NCI-H1092 (cell line): ENCODE measurements around the gene DPH1.

Experiments used
- DNase-seq: peaks from one replicate; lab custom pipeline; 2025; lab: John Stamatoyannopoulos, UW

The DPH1 gene

DNA sequence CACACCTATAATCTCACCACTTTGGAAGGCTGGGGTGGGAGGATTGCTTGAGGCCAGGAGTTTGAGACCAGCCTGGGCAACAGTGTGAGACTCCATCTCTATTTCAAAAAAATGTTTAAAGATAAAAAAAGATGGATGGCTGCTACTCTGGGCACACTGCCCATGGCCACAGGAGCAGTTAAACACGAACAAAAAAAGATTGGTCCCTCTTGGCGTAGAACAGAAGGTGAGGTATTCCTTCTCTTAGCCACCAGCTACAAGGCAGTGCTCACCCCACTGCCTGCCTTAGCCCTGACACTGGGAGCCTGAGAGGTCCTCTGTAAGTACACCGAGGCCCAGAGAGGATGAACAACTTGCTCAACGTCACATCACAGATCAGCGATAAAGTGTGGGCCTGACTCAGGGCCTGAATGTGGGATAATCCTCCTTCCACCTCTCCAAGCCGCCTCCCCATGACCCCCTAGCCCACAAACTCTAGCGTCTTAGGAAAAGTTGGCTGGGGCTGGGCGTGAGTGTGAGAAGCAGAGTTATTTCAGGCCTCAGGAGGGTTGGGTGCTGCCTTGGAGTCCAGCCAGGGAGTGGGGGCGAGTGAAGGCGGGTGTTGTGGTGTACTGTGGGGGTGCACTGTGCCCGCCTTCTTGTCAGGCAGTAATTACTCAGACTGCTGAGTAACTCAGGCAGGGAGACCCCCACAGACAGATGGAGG, 2.3 kb upstream of the DPH1 start:
- no peak for DNase-seq

DNA sequence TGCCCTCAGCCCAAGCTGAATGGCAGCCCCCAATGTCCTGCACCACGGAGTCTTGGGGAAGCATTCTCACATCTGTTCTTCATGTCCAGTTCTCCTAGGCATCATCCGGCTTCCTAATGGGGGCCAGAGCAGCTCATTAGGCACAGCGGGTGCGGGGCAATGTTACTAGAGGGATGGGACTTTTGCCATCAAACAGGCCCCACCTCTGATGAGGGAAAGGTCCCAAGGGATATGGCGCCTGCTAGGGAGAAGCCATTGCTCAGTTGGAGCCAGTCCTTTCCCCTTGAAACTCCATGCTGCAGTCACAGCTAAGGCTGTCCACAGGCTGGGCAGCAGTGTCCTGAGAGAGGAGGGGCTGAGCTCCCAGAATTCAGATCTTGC, 1.7 kb upstream of the DPH1 start:
- no peak for DNase-seq

- DNase-seq, result no peak
These were observed 1.2 kb upstream of the DPH1 start for GRCh38 chr17:2028737-2029136.

DNA sequence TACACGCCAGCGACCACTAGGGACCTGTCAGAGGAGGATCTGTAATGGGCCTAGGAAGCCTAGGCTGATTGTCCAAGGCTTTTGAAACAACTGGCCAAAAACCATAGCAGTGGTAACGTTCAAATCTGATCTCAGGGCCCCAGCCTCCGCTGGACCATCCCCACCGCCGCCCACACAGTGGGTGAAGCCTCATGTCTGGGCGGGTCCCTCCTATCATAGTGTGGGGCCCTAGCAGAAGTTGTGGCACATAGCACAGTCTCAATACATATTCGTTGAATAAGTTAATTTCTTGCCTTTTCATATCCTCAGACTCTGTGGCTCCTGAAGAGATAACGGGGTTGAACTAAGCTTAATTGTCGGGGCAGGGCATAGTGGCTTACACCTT, 818 bp downstream of the DPH1 start:
- no peak for DNase-seq

DNA sequence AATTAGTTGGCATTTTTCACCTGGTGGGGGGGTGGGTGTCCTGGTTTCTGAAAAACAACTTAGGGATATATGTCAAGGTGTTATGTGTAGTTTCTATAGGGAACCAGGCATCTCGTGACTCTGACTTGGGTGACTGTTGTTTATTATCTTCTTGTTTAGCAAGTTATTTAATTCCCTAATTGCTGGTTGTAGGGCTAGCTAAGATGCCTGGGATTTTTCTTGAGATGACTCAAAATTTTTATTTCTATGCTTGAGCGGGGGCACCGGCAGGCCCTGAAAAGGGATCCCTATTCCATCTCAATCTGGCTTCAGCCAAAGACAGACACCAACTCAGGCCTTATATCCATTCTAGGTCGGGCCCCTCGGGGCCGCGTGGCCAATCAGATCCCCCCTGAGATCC, 3.2 kb downstream of the DPH1 start:
- no peak for DNase-seq

- DNase-seq, result no peak
These were observed 4.2 kb downstream of the DPH1 start for GRCh38 chr17:2034157-2034556.

DNA sequence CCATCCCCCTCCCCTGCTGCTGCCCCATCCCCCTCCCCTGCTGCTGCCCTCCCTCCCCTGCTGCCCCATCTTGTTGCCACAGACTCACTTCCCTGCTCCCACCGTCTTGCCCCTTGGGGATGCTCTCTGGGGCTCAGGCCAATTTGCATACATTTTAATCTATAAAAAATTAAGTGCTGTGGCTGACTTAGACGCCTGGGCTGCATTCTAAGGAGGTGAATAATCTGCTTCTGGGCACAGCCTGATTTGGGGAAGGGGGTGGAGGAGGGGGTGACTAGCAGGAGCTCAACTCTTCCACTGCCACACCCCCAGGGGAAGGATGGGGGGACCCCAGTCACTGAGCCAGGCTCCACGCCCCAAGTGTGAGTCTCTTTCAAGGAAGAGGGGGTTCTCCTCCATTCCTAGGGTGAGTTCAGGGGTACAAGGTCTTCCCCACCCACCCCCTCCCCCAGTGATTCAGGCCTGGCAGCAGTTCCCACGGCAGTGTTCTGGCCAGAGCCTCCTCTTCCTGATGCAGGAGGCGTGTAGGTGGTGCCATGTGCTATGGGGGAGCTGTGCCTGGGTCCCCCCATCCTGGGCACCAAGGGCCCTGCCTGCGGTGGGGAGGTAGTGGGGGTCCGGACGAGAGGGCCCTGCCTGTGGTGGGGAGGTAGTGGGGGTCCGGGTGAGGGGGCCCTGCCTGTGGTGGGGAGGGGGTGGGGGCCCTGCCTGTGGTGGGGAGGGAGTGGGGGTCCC, 5.0 kb downstream of the DPH1 start:
- DNase-seq, result no peak

DNA sequence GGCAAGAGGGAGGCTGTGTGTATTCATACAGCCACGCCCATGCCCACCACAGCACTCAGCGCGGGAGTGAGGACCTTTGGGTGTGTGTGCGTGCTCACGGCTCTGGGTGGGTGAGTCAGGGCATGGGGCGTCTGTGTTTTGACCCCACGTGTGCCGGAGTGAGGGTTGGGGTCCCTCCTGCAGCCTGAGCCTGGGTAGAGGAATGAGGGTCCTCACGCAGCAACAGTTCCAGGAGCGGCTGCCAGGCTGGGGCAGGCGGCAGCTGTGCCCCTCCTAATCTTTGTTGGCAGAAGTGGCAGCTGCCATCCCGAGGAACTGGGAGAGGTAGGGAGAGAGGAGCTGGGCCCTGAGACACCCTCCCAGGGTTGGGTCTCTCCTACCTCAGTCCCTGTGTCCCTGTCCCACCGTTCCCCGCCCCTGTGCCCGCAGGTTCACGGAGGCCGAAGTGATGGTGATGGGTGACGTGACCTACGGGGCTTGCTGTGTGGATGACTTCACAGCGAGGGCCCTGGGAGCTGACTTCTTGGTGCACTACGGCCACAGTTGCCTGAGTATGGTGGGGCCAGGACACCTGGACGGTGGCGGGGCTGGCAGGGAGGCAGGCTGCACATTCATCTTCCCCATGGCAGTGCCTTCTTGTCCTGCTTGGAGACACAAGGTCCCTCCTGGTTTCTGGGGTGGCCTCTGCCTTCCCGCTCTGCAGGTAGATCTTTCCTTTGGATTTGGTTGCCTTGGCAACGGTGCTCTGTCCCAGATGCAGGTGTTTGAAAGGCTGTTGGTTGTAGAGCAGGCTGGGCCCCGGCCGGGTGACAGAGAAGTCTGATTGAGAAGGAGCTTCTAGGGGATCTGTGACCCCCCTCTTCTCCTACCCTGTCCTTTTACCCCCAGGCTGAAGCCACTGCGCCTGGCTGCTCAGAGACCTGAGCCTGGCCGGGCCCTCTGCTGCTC, 5.9 kb downstream of the DPH1 start:
- no peak for DNase-seq

GRCh38 chr17:2037155-2037554, 7.2 kb downstream of the DPH1 start:
- no peak for DNase-seq

GRCh38 chr17:2040219-2040827, 10.4 kb downstream of the DPH1 start:
- DNase-seq, result no peak

DNA sequence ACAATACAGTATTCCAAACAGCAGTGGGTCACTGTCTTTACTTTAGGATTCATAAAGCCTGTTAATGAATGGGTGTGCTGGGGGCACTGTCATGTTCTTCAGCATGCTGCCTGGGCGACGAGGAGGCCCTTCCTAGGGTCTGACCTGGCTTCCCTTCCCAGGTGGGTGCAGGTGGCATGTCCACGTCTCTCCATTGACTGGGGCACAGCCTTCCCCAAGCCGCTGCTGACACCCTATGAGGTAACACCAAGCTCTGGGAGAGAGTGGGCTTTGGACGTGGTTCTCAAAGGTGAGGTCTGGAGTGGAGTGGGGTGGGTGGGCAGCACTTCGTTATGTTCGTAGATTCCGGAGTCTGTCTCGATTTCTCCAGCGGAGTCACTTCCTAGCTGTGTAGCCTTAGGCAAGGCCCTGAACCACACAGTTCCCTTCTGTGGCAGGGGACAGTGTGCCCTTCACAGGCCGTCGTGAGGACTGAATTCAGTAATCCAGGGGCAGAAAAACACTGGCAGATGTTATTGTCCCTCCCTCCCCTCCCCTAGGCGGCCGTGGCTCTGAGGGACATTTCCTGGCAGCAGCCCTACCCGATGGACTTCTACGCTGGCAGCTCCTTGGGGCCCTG, 11.1 kb downstream of the DPH1 start:
- DNase-seq, result no peak

DNA sequence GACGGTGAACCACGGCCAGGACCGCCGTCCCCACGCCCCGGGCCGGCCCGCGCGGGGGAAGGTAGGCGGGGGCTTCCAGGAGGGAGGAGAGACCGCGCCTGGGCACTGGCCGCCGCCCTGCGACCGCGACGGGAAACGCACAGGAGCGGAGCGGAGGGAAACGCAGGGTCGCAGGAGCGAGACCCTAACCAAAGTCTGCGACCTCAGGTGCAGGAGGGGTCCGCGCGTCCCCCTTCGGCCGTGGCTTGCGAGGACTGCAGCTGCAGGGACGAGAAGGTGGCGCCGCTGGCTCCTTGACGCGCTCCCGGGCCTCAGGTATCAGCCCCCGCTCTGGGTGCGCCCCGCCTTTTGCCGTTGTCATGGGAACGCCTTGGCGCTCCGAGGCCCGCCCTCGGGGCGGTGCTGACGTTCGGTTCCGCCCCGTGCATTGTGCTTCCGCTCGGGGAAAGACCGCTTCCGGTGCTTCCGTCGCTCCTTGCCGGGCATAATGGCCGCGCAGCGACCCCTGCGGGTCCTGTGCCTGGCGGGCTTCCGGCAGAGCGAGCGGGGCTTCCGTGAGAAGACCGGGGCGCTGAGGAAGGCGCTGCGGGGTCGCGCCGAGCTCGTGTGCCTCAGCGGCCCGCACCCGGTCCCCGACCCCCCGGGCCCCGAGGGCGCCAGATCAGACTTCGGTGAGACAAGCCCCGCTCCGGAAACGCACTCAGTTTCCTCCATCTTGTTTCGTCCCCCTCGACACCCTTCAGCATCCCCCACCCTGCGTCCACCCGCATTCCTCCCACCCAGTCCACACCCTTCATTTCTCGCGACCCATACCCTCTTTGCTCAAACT, 11.8 kb downstream of the DPH1 start, which contains the start of gene OVCA2:
Gene OVCA2, plus strand, starts transcription at position 462 of the 829 bp plus-strand sequence. Its CDS starts 26 bp downstream, at position 488.
- DNase-seq, result peak; percentile 90

- no peak for DNase-seq
These were observed 12.5 kb downstream of the DPH1 start for GRCh38 chr17:2042390-2042847.

GRCh38 chr17:2042933-2043332, 13.0 kb downstream of the DPH1 start:
- no peak for DNase-seq

DNA sequence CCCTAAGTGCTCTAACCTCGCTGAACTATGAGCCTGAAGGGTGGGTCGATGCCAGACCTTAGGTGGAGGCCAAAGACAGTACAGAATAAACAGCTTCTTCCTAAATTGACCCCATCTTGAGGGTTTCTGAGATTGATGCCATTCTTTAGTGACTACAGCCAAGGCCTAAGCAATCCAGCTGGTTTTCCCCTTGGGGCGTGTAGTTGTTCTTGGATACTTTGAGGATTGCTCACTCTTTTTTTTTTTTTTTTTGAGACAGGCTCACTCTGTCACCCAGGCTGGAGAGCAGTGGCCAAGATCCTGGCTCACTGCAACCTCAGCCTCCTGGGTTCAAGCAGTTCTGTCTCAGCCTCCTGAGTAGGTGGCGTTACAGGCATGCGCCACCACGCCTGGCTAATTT, 13.8 kb downstream of the DPH1 start:
- no peak for DNase-seq

DNA sequence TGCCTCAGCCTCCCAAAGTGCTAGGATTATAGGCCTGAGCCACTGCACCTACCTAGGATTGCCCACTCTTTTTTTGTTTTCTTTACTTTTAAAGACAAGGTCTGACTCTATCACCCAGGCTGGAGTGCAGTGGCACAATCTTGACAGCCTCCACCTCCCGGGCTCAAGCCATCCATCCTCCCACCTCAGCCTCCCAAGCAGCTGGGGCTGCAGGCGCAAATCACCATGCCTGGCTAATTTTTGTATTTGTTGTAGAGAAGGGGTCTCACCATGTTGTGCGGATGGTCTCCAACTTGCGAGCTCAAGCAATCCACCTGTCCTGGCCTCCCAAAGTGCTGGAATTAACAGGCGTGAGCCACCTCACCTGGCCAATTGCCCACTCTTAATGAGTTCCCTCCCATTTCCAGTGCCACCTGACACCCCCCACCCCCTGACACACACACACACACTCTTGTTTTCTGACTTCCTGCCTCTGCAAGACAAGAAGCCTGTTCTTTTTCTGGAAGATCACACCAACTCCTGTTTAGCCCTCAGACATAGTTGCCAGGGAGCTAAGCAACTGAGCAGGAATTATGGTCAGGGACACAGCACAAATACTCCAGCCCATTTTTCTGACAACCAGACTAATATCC, 14.4 kb downstream of the DPH1 start:
- no peak for DNase-seq

DNA sequence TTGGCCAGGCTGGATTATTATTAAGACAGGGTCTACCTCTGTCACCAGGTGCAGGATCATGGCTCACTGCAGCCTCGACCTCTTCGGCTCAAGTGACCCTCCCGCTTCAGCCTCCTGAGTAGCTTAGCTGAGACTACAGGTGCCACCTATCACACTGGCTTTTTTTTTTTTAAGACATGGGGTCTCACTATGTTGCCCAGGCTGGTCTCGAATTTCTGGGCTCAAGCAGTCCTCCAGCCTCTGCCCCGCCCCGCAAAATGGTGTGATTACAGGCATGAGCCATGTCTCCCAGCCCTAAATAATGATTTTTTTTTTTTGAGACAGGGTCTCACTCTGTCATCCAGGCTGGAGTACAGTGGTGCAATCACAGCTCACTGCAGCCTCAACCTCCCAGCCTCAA, 17.6 kb downstream of the DPH1 start:
- no peak for DNase-seq

DNA sequence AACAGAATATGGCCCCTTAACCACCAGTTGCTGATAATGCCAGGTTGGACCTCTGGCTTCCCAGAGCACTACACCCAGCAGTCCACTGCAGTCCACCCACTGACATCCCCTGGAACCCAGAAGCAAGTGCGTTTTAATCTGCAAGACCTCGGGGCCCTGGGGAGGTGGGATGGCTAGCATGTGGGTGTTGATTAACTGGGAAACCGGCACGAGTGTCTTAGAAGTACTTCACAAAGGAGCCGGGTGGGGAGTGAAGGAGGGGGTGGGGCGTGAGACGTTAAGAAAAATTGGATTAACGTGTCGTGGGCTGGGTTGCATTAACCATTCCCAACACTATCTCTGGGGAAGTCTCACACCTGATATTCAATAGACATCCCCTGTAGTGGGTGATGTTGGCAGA, 18.9 kb downstream of the DPH1 start:
- DNase-seq, result no peak

DNA sequence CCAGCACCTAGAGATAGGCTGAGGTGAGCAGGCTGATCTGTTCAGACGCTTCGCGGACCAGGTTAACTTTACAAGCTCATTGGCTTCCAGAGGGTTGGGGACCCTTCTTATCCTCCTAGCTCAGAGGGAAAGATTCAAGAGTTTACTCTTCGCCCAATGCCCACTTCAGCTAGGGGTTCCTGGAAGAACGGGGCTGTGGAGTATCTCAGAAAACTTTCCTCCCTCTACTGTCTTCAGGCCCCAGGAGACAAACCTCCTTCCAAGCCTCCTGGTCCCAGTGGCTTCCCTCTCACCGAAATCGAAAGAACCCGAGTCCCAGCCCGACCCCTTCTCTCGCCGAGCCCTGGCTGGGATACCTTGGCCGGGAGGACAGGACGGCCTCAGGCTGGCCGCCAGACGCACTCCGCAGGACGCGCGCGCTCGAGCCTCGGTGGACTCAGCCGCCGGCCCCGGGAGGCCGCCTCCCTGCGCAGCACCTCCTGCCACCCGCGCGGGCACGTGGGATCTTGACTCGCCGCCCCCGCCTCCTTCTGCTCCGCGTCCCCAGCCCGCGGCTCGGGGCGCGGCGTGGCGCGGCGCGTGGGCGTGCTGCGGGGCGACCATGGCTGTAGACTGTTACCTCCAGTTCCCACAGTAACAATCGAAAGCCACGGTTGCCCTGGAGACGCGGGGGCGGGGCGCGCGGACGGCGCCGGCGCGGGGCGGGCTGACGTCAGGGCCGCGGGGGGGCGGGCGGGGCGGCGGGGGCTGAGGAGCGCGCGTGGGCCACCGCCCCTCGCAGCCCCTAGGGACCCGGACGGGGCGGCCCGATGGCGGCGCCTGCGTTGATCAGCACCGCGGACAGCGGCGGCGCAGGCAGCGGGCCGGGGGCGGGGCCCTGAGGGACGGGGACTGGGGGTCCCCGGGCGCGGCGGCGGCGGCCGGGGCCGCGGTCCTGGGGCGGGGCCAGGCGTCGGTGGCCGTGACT, 19.7 kb downstream of the DPH1 start:
- DNase-seq, result peak; percentile 49
